Ishikawa (cell line): ENCODE measurements around the gene ATL3.

Source experiments
- CEBPB ChIP-seq: IDR thresholded peaks from 2 replicates; pipeline ENCODE4 v1.6.1; 2012
- CREB1 ChIP-seq: IDR thresholded peaks from 2 replicates; pipeline ENCODE4 v1.6.1; 2012; ENCODE audit warnings: low read depth
- EGR1 ChIP-seq: IDR thresholded peaks from 2 replicates; pipeline ENCODE4 v1.6.1; 2012
- EP300 ChIP-seq: IDR thresholded peaks from 2 replicates; pipeline ENCODE4 v1.6.1; 2012; ENCODE audit warnings: borderline replicate concordance
- FOXM1 ChIP-seq: IDR thresholded peaks from 2 replicates; pipeline ENCODE4 v1.6.1; 2012; ENCODE audit warnings: low read depth, borderline replicate concordance
- MAX ChIP-seq: IDR thresholded peaks from 2 replicates; pipeline ENCODE4 v1.6.1; 2012
- NFIC ChIP-seq: IDR thresholded peaks from 2 replicates; pipeline ENCODE4 v1.6.1; 2012
- TAF1 ChIP-seq: IDR thresholded peaks from 2 replicates; pipeline ENCODE4 v1.6.1; 2012; ENCODE audit warnings: low read depth, mild to moderate bottlenecking
- TCF12 ChIP-seq: IDR thresholded peaks from 2 replicates; pipeline ENCODE4 v1.6.1; 2012; ENCODE audit warnings: low read depth
- TEAD4 ChIP-seq: IDR thresholded peaks from 2 replicates; pipeline ENCODE4 v1.6.1; 2012
- YY1 ChIP-seq: IDR thresholded peaks from 2 replicates; pipeline ENCODE4 v1.6.1; 2012; ENCODE audit warnings: low read depth
- ZBTB7A ChIP-seq: IDR thresholded peaks from 2 replicates; pipeline ENCODE4 v1.6.1; 2012; ENCODE audit warnings: low read depth
- TF ChIP-seq, protein P1 (sequence below): IDR thresholded peaks from 2 replicates; pipeline ENCODE4 v1.6.1; 2012
- TF ChIP-seq, protein P2 (sequence below): IDR thresholded peaks from 2 replicates; pipeline ENCODE4 v1.6.1; 2012; ENCODE audit warnings: low read depth, mild to moderate bottlenecking

Gene ATL3

DNA sequence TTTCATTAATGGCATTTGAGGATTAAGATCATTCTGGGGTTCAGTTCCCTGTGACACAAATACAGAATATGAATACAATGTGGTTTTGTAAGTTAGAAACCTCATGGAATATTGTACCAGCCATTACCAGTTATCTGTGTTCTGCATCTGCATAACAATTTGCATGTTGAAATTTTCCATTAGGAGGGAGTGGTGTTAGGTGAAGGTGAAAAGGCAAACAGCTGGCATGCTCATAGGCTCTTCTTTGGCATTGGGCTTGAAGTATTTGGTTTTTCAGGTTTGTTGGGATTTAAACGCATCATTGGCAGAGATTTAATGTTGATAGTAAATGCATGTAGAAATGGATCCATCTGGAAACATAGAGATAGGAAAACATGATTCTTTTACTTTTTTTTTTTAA lies 28.7 kb upstream of the ATL3 start:
- TF ChIP-seq MAX (no peak), CEBPB (no peak), EGR1 (no peak), TEAD4 (no peak), YY1 (no peak), FOXM1 (no peak)
- TF ChIP-seq, protein P1, sequence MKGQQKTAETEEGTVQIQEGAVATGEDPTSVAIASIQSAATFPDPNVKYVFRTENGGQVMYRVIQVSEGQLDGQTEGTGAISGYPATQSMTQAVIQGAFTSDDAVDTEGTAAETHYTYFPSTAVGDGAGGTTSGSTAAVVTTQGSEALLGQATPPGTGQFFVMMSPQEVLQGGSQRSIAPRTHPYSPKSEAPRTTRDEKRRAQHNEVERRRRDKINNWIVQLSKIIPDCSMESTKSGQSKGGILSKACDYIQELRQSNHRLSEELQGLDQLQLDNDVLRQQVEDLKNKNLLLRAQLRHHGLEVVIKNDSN: no peak
- TF ChIP-seq, protein P2, sequence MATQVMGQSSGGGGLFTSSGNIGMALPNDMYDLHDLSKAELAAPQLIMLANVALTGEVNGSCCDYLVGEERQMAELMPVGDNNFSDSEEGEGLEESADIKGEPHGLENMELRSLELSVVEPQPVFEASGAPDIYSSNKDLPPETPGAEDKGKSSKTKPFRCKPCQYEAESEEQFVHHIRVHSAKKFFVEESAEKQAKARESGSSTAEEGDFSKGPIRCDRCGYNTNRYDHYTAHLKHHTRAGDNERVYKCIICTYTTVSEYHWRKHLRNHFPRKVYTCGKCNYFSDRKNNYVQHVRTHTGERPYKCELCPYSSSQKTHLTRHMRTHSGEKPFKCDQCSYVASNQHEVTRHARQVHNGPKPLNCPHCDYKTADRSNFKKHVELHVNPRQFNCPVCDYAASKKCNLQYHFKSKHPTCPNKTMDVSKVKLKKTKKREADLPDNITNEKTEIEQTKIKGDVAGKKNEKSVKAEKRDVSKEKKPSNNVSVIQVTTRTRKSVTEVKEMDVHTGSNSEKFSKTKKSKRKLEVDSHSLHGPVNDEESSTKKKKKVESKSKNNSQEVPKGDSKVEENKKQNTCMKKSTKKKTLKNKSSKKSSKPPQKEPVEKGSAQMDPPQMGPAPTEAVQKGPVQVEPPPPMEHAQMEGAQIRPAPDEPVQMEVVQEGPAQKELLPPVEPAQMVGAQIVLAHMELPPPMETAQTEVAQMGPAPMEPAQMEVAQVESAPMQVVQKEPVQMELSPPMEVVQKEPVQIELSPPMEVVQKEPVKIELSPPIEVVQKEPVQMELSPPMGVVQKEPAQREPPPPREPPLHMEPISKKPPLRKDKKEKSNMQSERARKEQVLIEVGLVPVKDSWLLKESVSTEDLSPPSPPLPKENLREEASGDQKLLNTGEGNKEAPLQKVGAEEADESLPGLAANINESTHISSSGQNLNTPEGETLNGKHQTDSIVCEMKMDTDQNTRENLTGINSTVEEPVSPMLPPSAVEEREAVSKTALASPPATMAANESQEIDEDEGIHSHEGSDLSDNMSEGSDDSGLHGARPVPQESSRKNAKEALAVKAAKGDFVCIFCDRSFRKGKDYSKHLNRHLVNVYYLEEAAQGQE: no peak

DNA sequence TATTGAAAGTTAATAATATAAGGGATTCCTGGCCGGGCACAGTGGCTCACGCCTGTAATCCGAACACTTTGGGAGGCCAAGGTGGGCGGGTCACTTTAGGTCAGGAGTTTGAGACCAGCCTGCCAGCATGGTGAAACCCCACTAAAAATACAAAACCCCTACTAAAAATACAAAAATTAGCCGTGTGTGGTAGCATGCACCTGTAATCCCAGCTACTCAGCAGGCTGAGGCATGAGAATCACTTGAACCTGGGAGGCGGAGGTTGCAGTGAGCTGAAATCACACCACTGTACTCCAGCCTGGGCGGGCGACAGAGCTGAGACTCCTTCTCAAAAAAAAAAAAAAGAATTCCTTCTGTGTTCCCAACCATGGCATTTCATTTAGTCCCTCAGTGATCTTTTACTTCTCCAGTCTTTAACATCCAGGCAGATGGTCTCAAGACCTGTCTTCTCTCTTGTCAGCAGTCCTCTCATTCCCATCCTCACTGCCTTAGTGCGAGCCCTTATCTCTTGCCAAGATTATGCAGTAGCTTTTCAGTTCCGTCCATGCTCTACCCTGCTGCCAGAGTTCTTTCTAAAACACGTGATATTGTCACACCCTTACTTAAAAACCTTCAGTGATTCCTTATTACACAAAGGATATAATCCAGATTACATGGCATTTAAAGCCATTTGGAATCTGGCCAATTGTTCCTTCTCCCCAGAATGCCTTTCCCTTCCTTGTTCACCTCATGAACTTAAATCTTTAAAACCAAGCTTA lies 28.0 kb upstream of the ATL3 start:
- TF ChIP-seq, protein P1: no peak
- TF ChIP-seq NFIC: no peak

DNA sequence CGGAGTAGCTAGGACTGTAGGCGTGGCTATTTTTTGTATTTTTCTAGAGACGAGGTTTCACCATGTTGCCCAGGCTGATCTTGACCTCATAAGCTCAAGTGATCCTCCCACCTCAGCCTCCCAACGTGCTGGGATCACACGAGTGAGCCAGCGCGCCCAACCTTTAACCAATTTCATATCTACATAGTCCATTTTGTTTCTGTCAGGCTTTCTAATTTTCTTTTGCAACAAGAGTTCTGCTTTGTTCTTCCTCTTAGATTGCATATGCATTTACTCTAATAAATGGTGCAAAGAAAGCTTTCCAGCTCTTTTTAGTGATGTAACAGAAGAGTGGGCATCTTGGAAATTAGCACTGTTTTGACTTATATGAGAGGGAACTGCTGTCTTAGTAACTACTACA lies 23.4 kb upstream of the ATL3 start:
- TF ChIP-seq YY1: no peak
- no peak for TF ChIP-seq EP300
- no peak for TF ChIP-seq EGR1
- TF ChIP-seq MAX: no peak
- no peak for TF ChIP-seq NFIC
- no peak for TF ChIP-seq CEBPB
- TF ChIP-seq, protein P1: no peak

- TF ChIP-seq EP300 (no peak), CREB1 (no peak), YY1 (no peak), CEBPB (no peak), TAF1 (no peak), ZBTB7A (no peak), MAX (no peak), FOXM1 (no peak)
- TF ChIP-seq, protein P2: no peak
Observed at GRCh38 chr11:63687845-63688244, 16.7 kb upstream of the ATL3 start.

DNA sequence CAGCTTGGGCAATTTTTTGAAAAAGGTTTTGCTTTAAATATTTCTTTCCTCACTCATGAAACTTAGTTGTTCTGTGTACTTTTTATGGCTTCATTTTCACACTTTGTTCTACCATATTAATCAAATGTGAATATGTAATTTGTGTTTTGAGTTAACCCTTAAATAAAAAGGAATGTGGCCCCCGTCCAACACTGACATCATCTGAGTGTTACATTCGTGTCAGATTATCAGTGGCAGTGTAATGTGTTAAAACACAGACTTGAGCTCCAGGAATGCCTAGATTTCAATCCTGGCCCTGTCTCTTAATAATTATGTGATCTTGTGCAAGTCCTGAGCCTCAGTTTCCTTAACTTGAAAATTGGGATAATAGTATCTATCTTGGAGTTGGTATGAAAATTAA lies 15.8 kb upstream of the ATL3 start:
- TF ChIP-seq MAX: no peak
- no peak for TF ChIP-seq CREB1
- TF ChIP-seq NFIC: no peak
- TF ChIP-seq, protein P1: no peak
- no peak for TF ChIP-seq FOXM1
- TF ChIP-seq YY1: no peak
- no peak for TF ChIP-seq ZBTB7A
- no peak for TF ChIP-seq TCF12
- TF ChIP-seq, protein P2: no peak
